Panc1 (cell line): Measurements from ENCODE around the gene NAT9.

Experiments used
- CTCF ChIP-seq: fragments of 450-650 bp; IDR thresholded peaks from 2 replicates; pipeline ENCODE4 v1.5.1; 2017; ENCODE audit warnings: mild to moderate bottlenecking
- POLR2AphosphoS5 ChIP-seq: IDR thresholded peaks from 2 replicates; pipeline ENCODE4 v1.6.1; 2012; ENCODE audit warnings: mild to moderate bottlenecking, low read depth, low read length, moderate library complexity
- SIN3A ChIP-seq: IDR thresholded peaks from 2 replicates; pipeline ENCODE4 v1.6.1; 2012; ENCODE audit warnings: low read depth, mild to moderate bottlenecking, low read length, moderate library complexity, borderline replicate concordance; ENCODE audit not compliant: insufficient read depth

DNA sequence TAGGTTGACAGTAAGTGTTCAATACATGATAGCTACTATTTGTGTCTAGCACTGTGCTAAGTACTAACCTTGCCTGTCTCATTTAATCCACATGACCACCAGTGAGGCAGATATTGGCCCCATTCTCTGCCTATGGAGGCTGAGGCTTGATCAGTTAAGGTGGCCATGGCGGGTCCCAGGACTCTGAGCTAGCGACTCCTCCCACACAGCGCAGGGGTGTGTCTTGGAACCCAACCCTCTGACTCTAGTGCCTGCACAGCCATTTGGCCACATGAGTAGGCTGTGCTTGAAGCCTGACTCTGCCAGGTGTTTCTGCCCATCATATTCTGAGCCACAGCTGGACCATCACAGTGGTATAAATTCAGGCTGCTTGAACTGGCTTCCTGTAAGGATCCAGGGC lies 21.3 kb downstream of the NAT9 start:
- no peak for TF ChIP-seq CTCF
- no peak for TF ChIP-seq SIN3A
- no peak for TF ChIP-seq POLR2AphosphoS5
